NB4 (cell line): ENCODE data around the gene RHOT1.
"Not testable (repeated sequence)": the region's sequence is repeated elsewhere in the genome, so short reads cannot be mapped to it uniquely, and the experiment has no call there.

Experiments used
- MYC ChIP-seq: IDR thresholded peaks from 2 replicates; pipeline ENCODE4 v1.6.1; 2011; ENCODE audit warnings: low read depth, low read length
- POLR2A ChIP-seq: IDR thresholded peaks from 2 replicates; pipeline ENCODE4 v1.6.1; 2011; ENCODE audit warnings: mild to moderate bottlenecking; ENCODE audit not compliant: insufficient read length; ENCODE audit errors: extremely low read depth
- TF ChIP-seq, protein P1 (sequence below): IDR thresholded peaks from one replicate; pipeline ENCODE4 v1.5.1; 2012; ENCODE audit warnings: low read depth, low read length
- TF ChIP-seq, protein P2 (sequence below): IDR thresholded peaks from 2 replicates; pipeline ENCODE4 v1.6.1; 2011; ENCODE audit warnings: low read depth, low read length

DNA sequence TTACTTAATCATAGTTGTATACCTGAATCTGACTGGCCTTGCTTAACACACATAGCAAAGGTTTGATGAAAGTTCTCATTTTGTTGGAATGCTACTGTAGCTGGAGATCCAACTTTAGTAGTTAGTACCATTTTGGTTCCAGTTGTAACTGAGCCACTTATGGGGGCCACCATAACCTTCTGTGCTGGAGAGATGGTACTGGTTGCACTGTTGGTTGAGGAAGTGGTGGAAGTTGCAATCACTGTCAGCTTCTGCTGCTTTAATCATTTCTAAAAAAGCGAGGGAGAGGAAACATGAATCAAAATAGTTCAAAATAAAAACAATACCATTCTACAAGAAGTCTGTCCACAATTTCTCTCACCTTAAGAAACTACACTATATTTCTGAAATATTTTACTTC lies 35.1 kb upstream of the RHOT1 start:
- TF ChIP-seq, protein P1, sequence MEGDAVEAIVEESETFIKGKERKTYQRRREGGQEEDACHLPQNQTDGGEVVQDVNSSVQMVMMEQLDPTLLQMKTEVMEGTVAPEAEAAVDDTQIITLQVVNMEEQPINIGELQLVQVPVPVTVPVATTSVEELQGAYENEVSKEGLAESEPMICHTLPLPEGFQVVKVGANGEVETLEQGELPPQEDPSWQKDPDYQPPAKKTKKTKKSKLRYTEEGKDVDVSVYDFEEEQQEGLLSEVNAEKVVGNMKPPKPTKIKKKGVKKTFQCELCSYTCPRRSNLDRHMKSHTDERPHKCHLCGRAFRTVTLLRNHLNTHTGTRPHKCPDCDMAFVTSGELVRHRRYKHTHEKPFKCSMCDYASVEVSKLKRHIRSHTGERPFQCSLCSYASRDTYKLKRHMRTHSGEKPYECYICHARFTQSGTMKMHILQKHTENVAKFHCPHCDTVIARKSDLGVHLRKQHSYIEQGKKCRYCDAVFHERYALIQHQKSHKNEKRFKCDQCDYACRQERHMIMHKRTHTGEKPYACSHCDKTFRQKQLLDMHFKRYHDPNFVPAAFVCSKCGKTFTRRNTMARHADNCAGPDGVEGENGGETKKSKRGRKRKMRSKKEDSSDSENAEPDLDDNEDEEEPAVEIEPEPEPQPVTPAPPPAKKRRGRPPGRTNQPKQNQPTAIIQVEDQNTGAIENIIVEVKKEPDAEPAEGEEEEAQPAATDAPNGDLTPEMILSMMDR = not testable (repeated sequence)
- TF ChIP-seq POLR2A, MYC: not testable (repeated sequence)
- TF ChIP-seq, protein P2, sequence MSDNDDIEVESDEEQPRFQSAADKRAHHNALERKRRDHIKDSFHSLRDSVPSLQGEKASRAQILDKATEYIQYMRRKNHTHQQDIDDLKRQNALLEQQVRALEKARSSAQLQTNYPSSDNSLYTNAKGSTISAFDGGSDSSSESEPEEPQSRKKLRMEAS = not testable (repeated sequence)
